SW480 (cell line): Measurements from ENCODE around the gene RNF166.

Experiments
- DNase-seq: peaks from one replicate; pipeline ENCODE4 v3.0.0-alpha.2; 2016; ENCODE audit warnings: low spot score

The RNF166 gene, protein sequence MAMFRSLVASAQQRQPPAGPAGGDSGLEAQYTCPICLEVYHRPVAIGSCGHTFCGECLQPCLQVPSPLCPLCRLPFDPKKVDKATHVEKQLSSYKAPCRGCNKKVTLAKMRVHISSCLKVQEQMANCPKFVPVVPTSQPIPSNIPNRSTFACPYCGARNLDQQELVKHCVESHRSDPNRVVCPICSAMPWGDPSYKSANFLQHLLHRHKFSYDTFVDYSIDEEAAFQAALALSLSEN

DNA sequence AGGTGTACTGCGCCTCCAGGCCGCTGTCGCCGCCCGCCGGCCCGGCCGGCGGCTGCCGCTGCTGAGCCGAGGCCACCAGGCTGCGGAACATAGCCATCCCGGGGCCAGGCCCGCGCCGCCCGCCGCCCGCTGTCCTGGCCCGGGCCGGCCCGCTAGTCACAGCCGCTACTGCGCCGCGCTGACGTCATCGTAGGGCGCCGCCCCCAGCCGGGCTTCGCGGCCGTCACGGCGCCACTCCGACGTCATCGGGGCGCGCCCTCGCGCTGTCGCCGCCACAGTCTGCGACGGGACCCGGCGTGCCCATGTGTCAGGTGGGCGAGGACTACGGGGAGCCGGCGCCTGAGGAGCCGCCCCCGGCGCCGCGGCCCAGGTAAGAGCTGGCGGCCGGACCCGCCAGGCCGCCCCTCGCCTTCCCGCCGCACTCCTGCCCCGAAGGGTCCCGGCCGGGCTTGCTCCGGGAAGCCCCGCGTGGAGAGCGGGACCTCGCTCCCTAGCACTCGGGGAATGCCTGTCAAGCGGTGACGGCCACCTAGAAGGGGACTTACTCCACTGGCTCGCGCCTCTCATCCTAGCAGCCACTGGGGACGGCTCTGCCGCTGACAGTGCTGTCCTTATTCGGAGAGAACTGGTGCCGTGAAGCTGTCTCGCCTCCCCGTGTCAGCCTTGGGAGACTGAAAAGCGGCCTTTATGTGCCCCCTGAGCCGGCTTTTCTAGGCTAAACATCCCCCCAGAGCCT lies at the start of gene RNF166, which contains the start of gene CTU2:
Gene RNF166, minus strand, starts transcription at position 180 of the 736 bp plus-strand sequence. Its CDS starts 83 bp downstream, at position 97.
Gene CTU2, plus strand, starts transcription at position 275 of the 736 bp plus-strand sequence. Its CDS starts 28 bp downstream, at position 303.
- peak; percentile 73 for DNase-seq

DNA sequence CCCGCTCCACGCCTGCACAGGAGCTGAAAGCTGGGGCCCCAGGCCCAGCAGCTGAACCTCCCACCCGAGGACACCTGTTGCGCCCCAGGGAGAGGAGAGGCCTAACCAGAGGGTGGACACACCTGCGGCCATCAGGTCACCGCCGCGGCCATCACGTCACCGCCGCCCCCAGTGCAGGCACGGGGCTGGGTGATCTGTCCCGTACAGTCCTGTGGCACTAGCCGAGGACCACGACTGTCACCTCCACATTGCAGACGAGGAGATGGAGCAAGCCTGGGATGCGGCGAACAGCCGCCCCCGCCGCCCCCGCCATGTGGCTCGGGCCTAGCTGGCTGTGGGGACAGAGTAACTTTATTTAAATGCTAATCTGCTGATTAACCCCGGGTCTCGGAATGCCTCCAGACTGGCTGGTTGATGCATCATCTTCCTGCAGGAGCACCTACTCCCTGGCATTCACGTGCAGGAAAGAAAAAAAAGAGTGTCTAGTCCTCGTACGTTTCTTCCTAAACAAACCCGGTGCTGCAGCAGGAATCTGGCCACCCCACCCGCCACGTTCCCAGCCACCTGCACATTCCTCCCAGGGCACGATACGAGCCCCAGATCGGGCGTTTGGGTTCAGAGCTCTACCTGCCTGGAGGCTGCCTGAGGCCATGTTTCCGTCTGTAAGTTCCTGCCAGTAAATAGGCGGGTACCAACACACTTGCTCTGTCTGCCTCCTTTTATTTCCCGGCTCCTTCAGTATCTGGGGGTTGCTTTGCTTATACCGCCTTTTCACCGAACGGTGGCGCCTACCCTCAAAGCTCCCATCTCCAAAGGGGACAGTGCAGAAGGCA lies 48.9 kb upstream of the RNF166 start:
- no peak for DNase-seq

DNA sequence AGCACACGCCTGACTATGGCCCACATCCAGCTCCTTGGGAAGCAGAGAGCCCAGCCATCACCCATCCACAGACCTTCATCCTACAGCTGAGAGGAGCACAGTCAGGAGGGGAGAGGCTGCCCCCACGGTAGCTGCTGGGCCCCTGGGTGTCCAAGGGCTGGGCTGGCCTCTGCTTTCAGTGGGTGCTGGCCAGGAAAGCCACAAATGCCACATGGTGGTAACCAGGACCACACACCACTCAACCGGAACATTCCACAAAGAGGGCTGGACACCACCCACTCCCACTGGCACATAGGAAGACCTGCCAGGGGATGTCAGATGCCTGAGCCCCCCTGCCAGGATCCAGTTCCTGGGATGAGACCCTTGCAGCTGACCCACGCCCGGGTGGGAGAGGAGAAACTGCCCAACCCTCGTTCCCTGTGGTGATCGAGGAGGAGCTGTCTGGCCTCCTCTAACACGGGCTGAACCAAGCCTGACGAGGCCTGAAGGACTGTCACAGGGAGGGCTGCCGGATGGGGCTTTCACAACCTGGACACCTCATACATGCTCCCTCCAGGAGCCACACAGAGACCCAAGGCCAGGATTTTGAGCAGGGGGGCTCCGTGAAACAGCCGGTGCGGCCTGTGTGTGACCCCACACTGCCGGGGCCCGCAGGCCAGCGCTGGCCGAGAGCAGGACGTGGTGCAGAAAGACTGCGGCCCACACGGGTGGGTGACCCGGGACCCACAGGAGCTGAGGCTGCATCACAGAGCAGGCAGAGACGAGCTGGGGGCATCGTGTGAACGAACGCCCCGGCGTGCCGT lies 48.1 kb upstream of the RNF166 start:
- no peak for DNase-seq

DNA sequence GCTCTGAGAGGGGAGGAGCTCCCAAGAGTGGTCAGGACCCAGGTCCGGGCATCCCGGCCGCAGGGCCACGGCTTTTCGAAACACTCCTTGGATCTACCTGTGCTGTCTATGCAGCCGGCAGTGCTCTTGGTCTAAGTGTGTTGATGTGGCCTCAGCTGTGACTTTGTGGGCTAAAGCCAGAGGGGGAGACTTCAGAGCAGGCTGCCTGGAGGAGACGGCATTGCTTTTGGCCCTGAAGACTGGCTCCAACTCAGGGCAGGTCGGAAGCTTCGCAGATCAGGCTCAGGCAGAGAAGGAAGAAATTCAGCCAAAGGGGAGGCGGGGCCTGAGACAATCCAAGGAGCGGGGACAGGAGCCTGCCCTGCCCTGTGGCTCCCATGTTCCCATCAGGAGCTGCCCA lies 47.4 kb upstream of the RNF166 start:
- DNase-seq: no peak

DNA sequence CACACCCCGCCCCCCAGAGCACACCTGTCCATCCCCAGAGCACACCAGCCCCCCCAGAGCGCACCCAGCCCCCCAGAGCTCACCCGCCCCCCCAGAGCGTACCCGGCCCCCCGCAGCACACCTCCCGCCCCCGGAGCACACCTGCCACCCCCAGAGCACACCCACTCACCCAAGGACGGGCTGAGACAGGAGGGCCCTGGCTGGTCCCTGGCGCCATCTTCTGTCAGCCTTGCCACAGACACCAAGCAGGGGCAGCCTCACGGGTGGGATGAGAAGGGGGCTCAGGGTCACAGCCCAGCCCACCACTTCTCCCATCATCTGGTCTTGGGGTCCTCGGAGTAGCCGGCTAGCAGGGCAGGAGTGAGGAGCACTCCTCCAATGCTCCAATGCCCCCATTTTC lies 47.0 kb upstream of the RNF166 start:
- DNase-seq: no peak

DNA sequence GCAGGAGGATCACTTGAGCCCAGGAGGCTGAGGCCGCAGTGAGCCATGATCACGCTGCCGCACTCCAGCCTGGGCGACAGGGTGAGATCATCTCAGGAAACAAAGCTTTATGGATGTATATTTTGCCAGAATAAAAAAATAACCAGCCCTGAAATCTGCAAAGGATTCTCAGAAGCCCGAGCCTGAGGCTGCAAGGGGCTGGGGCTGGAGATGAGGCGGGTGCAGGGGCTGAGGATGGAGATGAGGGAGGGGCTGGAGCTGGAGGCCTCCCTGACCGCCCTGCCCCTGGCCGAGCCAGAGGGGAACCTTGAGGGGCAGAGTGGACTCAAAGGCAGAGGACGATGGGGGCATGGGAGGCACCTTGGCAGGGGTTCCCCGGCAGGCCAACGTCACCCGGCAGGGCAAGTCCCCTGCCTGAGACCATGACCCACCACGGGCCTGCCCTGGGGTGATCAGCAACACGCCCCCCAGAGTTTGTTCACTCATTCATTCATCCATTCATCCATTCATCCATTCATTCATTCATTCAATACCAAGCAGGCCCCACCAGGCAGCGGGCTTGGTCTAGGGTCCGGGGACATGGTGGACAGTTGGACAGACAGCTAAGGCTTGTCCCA lies 46.3 kb upstream of the RNF166 start:
- no peak for DNase-seq

DNA sequence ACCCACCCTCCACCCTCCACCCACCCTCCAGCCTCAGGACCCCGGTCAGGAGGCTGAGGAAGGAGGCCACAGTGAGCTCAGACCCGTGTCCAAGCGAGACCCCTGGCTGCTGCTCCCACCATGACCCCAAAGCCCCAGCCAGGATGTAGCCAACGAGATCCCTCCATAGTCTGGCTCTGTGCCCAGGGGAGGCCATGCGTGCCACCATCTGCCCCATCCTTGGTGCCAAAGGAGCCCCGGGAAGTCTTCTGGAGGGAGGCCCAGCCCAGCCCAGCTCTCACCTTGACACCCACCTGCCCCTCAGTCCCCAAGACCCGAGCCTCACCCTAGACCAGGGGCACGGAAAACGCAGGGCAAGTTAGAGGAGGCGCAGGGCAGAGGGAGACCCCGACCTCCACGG lies 44.6 kb upstream of the RNF166 start:
- DNase-seq: no peak

DNA sequence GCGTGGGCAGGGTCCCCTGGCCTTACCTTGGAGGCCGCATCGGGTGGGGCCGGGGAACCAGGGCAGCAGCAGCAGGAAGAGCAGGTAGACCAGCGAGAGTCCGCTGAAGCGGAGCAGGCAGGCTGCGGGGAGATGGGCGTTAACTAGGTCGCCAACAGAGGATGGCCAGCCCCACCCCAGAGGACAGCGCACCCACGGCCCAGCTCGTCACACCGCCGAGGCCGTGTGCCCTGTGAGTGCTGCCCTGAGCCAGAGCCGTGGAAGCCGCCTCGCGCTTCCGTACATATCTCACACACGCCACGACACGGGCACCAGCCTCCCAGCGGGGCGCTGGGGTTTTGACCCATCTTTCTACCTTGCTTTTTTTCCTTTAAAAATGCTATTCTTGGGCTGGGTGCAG lies 43.1 kb upstream of the RNF166 start:
- DNase-seq: no peak

DNA sequence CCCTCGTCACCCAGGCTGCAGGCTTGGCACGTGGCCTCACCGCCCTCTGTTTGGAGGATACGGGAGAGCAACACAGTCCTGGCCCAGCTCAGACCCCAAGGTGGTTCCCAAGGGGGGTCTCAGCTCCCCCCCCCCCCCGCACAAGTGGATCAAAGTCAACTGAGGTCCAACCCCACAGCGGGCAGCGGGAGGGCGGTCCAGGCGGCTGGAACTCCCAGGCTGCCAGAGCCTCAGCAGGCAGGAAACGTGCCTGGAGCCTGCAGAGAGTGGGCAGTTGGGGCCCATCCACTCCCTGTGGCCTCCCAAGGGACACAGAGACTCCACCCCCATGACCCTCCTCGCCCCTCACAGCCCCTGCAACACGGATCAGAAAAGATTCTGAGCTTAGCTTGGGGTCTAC lies 42.2 kb upstream of the RNF166 start:
- no peak for DNase-seq

DNA sequence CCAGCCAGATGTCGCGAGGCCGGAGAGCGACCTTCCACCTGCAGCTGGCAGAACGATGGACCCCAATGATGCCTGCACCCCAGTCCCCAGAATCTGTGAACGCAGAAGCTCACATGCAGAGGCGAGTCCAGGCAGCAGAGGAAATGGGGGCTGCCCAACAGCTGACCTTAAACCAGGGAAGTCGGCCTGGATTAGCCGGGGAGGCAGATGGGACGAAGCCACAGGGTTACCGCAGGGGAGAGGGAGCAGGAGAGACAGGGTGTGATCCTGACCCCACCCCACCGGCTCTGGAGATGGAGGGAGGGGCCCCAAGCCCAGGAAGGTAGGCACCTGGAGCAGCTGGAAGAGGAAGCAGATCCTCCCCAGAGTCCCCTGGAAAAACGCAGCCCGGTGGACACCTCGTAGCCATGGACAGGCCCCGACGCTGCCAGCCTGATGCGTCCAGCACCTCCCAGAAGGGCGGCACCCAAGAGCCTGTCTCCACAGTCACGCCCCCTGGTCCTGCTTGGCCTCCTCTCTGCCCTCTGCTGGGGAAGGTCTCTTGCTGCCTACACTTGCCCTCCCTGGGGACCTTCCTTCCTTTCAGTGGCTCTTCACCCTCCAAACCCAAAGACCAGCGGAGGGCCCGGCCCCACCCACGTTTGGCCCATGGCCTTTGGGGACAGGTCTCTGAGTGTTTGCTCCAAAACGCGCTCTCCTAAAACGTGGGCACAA lies 41.5 kb upstream of the RNF166 start:
- DNase-seq: no peak

DNA sequence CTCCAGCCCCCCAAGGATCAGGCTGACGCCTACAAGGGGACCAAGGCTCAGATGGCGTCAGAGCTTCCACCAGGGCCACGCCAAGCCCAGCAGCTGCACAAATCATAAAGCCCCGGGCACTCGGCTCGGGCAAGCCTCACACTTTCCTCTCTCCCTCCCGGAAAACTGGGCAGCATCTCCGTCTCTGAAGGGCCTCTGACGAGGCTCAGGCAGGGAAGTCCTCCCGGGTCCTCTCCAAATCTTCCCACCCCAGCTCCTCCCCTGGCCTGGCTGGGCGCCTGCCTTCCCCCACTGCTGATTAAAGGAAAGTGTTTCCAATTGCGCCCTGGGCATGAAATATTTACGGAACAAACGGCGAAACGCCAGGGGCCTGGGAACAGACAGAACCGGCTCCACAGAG lies 40.3 kb upstream of the RNF166 start:
- DNase-seq: no peak

DNA sequence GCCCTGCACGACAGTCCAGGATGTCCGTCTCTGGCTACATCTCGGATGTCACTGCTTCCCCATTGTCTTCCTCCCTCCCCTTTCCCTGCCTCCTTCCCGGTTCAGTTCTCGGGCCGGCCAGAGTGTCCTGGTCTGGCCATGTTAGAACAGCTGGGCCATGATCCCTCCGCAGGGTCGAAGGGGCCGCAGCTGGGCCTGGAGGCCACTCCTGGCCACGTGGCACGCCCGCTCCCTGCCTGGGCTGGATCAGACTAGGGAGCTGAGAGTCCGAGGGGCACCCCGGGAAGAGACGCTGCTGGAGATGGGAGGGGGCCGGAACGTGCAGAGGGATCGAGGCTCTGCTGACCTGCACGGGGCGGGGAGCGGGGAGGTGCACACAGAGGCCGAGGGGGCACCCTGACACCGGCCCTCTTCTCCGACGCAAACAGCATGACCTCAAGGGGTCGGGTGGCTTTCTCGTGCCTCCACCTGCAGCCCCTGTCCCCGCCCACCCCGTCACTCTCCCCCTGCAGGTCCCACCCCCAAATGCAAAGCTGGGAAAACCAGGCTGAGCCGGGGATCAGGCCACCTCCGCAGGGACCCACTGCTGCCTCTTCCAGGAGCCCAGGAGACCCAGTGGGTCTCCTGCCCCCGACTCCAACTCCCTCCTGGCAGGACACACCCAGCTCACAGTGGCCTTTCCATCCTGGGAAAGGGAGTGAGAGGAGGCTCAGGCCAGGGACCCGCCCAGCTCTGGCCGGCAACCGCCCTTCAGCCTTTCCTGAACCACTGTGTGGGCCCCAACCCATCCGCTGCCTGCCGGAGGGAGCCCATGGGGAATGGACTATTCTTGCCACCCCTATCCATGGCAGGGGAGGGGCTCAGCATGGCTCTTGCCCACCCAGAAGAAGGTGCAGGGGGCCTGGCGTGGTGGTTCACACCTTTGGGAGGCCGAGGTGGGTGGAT lies 38.6 kb upstream of the RNF166 start:
- no peak for DNase-seq

DNA sequence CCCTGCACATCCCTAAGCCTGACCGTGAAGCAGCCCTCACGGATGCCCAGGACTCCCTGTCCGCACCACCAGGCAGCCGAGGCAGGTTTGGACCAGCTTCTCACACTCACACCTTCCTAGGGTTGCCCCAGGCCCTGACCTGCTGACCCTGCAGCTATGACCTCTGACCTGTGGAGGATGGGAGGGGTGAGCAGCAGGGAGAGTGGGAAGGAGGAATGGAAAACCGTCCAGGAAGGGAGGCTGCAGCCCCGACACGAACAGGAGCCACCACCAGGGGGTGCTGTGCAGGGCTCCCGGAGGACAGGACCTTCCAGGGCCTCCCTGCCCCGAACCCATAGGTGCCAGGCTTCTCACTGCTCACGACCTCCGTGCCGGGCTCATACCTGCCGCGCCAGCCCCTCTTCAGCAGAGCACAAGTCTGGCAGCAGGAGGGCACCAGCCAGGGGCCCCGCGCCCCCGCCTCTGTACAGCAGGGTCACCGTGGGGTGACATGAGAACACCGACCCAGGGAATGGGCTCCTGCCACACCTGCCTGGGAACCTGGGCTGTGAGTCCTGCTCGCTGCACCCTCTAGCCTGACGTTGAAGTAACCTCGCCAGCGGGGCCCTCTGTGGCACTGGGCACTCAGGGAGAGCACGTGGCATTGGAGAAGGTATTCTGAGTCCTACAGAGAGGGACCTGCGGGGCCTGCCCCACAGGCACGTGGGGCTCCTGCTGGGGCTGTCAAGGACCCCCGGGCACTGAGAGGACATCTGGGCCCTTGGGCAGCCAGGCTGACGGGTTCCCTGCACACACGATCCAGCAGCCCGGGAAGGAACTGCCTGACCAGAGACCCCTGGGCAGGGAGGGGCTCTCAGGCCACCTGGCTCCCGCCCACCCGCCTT lies 37.7 kb upstream of the RNF166 start:
- peak; percentile 36 for DNase-seq

DNA sequence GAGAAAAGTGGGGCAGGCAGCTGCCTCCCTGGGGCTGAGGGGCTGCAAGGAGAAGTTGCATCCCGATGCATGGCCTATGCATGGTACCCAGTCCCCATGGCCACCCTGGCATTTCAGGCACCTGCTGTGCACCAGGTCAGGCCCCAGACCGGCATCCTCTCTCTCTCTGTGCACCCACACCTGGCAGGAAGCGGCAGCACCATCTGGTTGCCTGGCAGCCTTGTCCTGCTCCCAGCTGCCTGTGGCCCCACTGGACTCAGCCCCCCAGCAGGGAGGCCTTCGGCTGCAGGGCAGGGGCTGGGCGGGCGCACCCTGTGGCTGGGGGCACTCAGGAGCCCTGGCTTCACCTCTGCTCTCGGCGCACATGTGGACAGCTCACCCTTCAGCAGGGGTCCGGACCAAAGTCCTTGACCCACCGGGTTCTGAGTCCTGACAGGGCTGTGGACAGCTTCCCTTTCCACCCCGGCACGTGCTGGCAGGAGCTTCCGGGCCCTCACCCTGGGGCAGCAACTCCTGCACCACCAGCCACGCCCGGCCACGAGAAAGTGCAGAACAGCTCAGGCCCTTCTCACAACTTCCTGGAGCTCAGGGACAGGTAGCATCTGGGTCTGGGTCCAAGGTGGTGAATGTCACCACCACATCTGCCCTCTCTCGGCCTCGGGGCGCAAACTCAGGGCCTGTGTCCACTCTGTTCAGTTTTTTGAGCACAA lies 36.8 kb upstream of the RNF166 start:
- DNase-seq: no peak

DNA sequence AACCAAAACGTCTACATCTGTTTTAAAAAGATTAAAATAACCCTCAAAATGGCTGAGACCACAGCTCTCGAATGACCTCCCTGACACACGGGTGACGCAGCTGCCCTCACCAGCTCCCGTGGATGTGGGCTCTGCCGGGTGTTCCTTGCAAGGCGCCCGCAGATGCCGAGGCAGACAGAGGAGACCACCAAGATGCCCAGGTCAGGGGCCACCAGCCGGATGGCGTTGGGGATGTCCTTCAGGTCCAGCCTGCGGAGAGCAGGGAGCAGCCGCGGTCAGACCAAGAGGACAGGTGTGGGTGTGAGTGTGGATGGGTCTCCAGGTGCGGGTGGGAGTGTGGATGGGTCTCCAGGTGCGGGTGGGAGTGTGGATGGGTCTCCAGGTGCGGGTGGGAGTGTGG lies 35.2 kb upstream of the RNF166 start:
- DNase-seq: no peak

DNA sequence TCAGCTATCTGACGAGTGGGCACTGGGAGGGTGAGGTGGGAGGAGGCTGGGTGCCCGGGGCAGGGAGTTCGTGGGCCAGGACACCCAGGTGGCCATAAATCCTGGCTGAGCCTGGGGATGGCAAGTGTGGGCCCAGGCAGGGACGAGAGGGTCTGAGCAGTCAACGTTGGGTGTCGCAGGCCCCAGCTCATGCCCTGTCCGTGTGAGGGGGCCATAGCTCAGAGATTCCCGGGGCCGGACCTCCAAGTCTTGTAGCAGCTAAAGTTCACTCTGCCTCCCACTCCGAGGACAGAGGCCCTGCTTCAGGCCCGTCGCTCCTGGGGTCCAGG lies 34.5 kb upstream of the RNF166 start:
- DNase-seq: no peak

DNA sequence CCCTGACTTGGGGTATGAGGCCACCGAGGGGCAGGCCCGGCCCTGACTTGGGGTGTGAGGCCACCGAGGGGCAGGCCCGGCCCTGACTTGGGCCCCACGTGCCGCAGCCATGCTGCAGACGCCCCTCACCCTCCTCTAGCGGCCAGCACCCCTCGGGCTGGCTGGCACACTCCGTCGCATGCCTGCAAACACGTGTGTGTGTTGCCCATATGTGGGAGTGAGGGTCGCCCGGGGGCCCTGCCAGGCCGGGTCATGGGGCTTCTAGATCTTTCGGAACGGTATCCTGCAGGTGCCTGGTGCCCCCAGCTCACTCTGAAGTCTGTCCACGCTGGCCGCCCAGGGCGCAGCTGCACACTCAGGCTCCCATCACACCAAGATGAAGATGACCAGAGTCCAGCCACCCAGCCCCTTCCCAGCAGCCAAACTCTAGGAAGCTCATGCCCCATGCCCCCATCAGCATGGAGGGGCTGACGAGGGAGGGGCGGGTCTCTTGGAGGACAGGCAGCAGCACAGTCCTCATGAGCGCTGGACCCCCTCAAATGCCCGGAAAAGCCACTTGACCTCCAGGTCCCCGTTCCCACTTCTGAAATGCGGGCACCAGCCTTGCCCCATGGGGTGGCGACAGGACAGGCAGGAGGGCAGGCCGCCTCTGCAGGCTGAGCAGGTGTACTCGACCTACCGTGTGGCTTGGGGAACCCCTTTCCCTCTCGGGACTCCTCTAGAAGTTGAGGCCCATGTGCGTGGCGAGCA lies 33.9 kb upstream of the RNF166 start:
- DNase-seq: no peak
